GM21723 (cell line): ENCODE measurements around the gene ELL3.
"Not testable (repeated sequence)": the region's sequence is repeated elsewhere in the genome, so short reads cannot be mapped to it uniquely, and the experiment has no call there.

Experiments used
- ATAC-seq: cut with Tn5 transposase; IDR thresholded peaks from one replicate; pipeline ENCODE4 v1.9.1; 2021; ENCODE audit warnings: mild to moderate bottlenecking, moderate library complexity; ENCODE audit not compliant: unreplicated experiment

Gene ELL3

DNA sequence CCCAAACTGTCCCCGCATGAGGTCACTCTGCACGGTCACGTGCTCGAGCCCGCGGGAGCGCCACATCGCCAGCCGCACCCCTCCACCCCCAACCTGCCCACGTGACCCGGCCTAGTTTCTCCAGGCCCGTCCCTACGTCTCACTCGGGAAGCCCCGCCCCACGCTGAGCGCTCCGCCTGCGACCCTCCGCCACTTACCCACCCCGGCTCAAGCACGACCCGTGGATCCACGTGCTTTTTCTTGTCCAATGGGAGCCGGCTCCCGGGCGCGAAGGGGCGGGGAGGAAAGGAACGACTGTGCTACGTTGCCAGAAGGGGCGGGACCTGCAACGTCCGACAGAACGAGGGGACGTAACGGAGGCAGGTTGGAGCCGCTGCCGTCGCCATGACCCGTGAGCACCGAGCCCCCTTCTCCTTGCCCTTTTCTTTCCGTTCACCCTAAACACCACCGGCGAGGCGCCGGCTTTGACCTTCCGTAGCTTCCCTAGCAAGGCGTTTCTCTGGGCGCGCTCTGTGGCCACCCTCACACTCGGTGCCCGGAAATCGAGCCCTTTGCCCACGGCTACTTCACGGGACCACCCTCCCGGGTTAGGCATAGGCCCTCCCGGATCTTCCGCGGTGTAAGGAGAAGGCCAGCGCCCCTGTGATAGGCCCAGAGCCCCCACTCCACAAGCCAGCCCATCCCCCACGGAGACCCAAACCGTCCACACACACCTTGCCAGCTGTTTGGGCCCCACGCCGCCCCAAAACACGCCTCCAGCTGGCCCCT, 15.4 kb upstream of the ELL3 start, which contains the start of gene SERF2:
Gene SERF2, plus strand, starts transcription at position 328 of the 768 bp plus-strand sequence. Its CDS starts 57 bp downstream, at position 385.
- peak; percentile 80 for ATAC-seq

DNA sequence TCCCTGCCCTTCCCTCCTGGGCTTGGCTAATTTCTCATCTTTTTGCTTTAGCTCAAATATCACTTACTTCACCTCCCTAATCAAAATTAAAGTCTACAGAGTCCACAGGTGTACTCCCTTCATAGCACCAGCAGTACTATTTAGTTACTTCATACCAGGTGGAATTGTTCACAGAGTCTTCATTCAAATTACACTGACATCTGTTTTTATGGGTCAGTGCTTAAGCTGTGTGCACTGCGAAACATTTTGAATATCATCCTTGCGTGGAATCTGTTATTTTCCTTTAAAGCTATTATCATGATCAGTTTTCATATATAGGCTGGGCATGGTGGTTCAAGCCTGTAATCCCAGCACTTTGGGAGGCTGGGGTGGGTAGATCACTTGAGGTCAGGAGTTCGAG, 12.6 kb upstream of the ELL3 start:
- no peak for ATAC-seq

DNA sequence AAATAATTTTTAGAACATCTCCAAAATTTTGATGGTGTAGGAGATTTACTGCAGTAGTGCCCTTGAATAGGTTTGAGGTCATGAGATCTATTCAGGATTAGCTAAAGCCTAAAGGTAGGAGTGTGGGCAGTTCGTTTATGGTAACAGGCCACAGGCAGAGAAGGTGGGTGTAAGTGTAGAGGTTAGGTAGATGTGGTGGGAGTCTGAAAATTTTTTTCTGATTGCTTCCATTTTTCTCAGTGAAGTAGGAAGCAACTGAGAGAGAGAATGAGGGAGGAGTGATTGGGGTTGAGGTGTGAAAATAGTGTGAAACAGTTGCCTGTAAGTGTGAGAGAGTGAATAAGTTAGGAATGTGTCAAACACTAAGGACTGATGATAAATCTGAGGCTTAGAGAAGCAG, 2.2 kb upstream of the ELL3 start:
- no peak for ATAC-seq

GRCh38 chr15:43777267-43777914, 625 bp upstream of the ELL3 start:
- peak; percentile 57 for ATAC-seq

- peak; percentile 67 for ATAC-seq
These were observed 557 bp downstream of the ELL3 start for GRCh38 chr15:43776101-43776717.

DNA sequence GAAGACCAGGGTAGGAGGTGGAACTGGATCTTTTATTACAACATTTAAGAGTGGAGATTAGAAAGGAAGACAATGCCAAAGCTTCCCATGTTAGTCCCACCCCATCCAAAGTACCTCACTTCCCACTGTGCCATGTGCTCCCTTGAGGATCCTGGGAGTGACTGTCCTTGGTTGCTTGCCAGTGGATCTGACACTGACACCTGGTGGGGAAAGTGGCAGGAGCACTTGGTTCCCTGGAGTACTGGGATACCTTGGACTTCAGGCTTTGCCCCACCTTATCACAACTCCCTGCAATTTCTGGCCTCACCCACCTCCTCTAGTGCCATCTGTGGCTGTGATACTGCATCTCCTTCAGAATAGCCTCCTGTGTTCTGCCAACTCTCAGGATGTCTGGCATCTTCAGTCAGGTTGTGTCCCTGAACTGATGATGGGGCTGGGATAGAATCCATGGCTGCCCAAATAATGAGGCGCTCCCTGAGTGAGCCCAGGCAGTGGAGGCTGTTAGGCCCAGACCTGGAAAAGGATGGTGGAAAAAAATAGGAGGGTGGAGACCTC, 1.3 kb downstream of the ELL3 start:
- ATAC-seq, result no peak

DNA sequence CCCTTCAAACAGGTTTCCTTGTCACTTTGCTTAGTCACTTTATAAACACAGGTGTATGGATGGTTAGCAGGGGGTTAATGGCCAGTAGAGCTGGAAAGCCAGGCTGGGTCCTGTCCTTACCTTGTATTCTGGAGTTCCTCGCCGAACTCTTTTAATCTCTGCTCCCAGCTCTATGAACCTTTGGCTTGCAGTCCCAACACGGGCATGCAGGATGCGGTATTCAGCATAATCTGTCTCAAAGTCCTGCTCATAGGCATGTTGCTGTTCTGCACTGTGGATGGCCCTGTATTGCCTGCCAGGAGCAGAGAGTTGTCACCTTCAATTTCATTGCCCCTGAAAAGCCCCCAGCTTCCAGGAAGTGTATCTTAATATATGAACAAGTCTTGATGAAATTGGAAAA, 2.7 kb downstream of the ELL3 start:
- no peak for ATAC-seq

DNA sequence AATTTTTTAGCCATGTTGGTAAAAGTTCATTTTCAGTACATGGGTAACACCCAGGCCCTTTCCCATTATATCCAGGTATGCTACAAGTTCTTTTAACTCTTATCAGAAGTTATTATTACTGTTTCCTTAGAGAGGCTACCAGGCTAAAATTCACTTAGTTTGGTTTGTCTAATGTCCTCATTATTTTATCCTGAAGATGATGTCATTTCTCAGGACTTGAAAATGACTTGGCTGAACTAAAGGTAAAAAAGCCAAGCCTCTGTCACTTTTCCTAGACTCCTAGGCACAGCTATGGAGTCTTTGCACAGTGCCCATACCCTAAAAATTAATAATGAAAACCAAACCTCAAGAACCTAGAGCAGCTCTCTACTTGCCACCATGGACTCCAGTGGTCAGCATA, 4.1 kb downstream of the ELL3 start:
- no peak for ATAC-seq

GRCh38 chr15:43771816-43772215, 5.0 kb downstream of the ELL3 start:
- ATAC-seq, result no peak

DNA sequence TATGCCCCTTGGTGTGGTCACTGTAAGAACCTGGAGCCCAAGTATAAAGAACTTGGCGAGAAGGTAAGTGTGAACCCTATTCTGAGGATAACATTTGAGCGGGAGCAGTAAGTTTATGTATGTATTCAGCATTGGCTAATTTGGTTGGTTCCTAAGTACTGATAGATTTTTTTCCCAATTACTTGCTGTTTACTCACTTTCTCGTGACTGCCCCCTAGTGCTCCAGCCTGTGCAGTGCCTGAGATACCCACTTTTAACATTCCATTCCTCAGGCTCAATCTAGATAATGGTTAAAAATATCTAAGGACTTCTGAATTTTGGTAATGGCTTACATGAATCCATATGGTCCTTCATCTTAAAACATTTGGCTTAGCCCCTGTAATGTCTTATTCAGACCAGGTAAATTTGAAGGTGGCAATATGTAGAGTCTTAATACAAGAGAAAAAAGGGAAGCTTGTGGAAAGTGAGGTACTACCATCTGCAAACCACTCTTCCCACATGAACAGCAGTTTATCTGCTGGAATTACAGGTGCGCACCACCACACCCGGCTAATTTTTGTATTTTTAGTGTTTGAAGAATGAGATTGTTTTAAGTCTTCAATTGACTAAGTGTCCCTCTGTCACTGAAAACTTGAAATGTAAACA, 7.1 kb downstream of the ELL3 start:
- no peak for ATAC-seq

- ATAC-seq, result no peak
These were observed 12.8 kb downstream of the ELL3 start for GRCh38 chr15:43763819-43764446.

DNA sequence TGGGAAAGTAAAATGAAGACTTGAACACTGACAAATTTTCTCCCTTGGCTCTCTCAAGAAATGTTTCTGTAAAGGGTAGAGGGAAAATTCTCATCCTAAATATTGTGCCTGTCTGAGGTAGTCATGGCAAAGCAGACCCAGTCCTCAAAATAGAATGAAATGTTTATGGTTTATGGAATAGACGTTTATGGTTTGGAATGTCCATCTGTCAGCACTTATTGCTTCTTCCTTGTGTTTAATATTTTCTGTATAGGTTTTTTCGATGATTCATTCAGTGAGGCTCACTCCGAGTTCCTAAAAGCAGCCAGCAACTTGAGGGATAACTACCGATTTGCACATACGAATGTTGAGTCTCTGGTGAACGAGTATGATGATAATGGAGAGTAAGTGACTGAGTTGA, 13.9 kb downstream of the ELL3 start:
- no peak for ATAC-seq

DNA sequence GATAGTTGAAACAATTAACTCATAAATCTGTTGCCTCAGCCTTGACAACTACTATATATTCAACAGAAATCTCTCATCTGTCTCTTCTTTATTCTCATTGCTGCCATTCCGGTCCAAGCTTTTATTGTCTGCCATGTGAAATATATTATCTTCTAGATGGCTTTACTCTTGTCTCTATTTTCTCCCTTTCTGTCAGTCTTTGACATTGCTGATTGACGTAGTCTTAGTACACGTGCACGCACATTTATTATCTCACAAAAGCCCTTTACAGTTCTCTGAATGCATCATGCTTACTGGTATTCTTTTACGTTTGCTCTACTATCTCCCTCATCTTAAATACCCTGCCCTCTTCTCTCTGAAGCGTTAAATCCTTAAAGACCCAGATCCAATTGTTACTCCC, 24.9 kb downstream of the ELL3 start:
- ATAC-seq, result no peak

DNA sequence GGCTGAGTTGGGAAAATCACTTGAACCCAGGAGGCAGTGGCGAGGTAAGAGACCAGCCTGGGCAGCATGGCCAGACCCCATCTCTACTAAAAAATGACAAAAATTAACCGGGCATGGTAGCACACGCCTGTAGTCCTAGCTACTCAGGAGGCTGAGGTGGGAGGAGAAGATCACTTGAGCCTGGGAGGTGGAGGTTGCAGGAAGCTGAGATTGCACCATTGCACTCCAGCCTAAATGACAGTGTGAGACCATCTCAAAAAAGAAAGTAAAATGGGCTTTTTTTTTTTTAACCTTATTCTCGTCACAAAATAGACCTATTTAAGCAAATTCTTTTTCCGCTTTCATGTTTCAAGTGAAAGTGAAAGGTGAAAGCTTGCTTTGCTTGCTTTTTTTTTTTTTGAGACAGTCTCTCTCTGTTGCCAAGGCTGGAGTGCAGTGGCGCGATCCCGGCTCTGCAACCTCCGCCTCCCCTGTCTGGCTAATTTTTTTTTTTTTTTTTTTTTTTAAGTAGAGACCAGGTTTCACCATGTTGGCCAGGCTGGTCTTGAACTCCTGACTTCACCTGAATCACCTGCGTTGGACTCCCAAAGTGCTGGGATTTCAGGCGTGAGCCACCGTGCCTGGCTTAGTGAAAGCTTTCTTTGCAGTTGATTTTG, 26.9 kb downstream of the ELL3 start:
- ATAC-seq, result peak; percentile 54

GRCh38 chr15:43748376-43748775, 28.4 kb downstream of the ELL3 start:
- ATAC-seq, result no peak

- peak; percentile 14 for ATAC-seq
These were observed 29.9 kb downstream of the ELL3 start for GRCh38 chr15:43746903-43747309.

GRCh38 chr15:43746245-43746902, 30.4 kb downstream of the ELL3 start, which contains the start of gene PDIA3:
PDIA3 (plus strand) TSS chr15:43746438; CDS start chr15:43746540, 102 bp downstream.
- peak; percentile 68 for ATAC-seq

DNA sequence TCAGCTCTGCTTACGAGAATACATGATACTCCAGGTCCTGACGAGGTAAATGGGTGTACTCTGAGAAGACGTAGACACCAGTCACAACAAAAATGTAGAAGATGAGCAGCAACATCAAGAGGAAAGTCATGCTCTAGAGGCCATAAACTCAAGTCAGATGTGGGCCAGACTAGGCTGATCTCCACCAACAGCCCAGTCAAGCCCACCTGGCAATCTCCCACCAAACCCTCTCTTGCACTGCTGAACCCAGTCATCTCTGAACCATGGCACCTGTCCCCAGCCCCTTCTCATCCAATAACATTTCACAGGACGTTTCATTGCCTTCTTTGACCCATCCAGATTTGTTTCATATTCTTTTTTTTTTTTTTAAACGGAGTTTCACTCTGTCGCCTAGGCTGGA, 41.4 kb downstream of the ELL3 start:
- peak; percentile 48 for ATAC-seq

DNA sequence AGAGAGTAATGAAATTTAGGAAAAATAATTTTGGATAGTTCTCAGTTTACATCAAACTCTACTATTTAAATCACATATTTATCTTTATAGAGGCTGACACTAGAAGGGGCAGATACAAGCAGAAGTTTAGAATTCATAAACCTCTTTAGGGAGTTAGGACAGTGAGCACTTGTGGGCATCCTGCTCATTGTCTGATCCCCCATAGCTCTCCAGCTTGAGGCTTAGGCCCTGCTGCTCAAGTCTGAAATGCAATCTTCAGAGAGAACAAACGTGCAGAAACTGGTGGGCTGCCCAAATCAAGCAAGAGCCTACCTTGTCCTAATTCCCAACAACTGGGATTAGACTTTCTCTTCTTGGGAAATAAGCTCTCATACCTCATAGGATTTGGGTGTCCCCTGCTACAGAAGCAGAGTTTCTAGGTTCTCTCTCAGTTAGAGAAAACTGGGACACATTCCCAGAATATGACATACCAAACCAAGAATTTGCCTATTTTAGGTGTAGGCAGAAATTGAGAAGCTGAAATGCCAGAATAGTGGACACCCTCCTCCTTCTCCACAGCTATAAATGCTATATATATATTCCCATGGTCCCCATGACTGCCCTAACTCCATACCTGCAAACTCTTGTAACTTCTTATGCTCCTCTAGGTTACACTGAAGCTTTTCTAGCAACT, 48.6 kb downstream of the ELL3 start:
- ATAC-seq, result not testable (repeated sequence)
